H9 (cell line): Measurements from ENCODE around the gene TRPM8. TPM values are rescaled to one million over a fixed set of nuclear protein-coding genes. Genes with fewer than 3 reads are reported as not detected.

Experiments
- DNase-seq: peaks from one replicate; pipeline ENCODE4 v3.0.0-alpha.2; 2017
- H2AFZ ChIP-seq: one replicate; pipeline ENCODE4 v1.6.1; 2013; ENCODE audit warnings: mild to moderate bottlenecking, low read length, control low read depth, moderate library complexity
- H2AK5ac ChIP-seq: 2 replicates; pipeline ENCODE4 v1.6.1; 2013; ENCODE audit warnings: low read length, control low read depth, mixed read lengths; ENCODE audit not compliant: insufficient read length
- H2BK120ac ChIP-seq: one replicate; pipeline ENCODE4 v1.6.1; 2013; ENCODE audit warnings: low read depth, mild to moderate bottlenecking, low read length, control low read depth, inconsistent platforms; ENCODE audit not compliant: poor library complexity, severe bottlenecking
- H2BK12ac ChIP-seq: 2 replicates; pipeline ENCODE4 v1.6.1; 2013; ENCODE audit warnings: low read length, control low read depth, mixed read lengths, low read depth; ENCODE audit not compliant: insufficient read length
- H2BK15ac ChIP-seq: 2 replicates; pipeline ENCODE4 v1.6.1; 2013; ENCODE audit warnings: low read depth, low read length, control low read depth
- H2BK20ac ChIP-seq: one replicate; pipeline ENCODE4 v1.6.1; 2013; ENCODE audit warnings: low read depth, mild to moderate bottlenecking, low read length, control low read depth, inconsistent platforms; ENCODE audit not compliant: poor library complexity, severe bottlenecking
- H2BK5ac ChIP-seq: 2 replicates; pipeline ENCODE4 v1.6.1; 2013; ENCODE audit warnings: low read length, control low read depth, mixed read lengths; ENCODE audit not compliant: insufficient read length
- H3K14ac ChIP-seq: 2 replicates; pipeline ENCODE4 v1.6.1; 2013; ENCODE audit warnings: low read length, control low read depth; ENCODE audit not compliant: insufficient read depth
- H3K18ac ChIP-seq: 2 replicates; pipeline ENCODE4 v1.6.1; 2013; ENCODE audit warnings: low read depth, mild to moderate bottlenecking, mixed read lengths, low read length, control low read depth; ENCODE audit not compliant: insufficient read length
- H3K23ac ChIP-seq: 2 replicates; pipeline ENCODE4 v1.6.1; 2013; ENCODE audit warnings: low read length, control low read depth, mixed read lengths, low read depth; ENCODE audit not compliant: insufficient read length
- H3K23me2 ChIP-seq: 2 replicates; pipeline ENCODE4 v1.6.1; 2013; ENCODE audit warnings: low read depth, mild to moderate bottlenecking, mixed read lengths, low read length, control low read depth; ENCODE audit not compliant: insufficient read length, poor library complexity, severe bottlenecking
- H3K27ac ChIP-seq: 2 replicates; pipeline ENCODE4 v1.5.1; 2013; ENCODE audit warnings: low read length, control low read depth, mixed read lengths, low read depth; ENCODE audit not compliant: insufficient read length
- H3K27me3 ChIP-seq: 2 replicates; pipeline ENCODE4 v1.6.1; 2013; ENCODE audit warnings: low read length, control low read depth, inconsistent platforms; ENCODE audit not compliant: insufficient read depth
- H3K4ac ChIP-seq: 2 replicates; pipeline ENCODE4 v1.6.1; 2013; ENCODE audit warnings: low read depth, mild to moderate bottlenecking, control low read depth, inconsistent platforms, low read length, moderate library complexity
- H3K4me1 ChIP-seq: 2 replicates; pipeline ENCODE4 v1.6.1; 2013; ENCODE audit warnings: low read length, control low read depth, inconsistent platforms; ENCODE audit not compliant: insufficient read depth
- H3K4me2 ChIP-seq: 2 replicates; pipeline ENCODE4 v1.6.1; 2013; ENCODE audit warnings: low read length, control low read depth, mixed read lengths; ENCODE audit not compliant: insufficient read length, insufficient read depth
- H3K56ac ChIP-seq: 2 replicates; pipeline ENCODE4 v1.6.1; 2013; ENCODE audit warnings: low read depth, mild to moderate bottlenecking, mixed read lengths, low read length, control low read depth; ENCODE audit not compliant: insufficient read length
- H3K79me1 ChIP-seq: 2 replicates; pipeline ENCODE4 v1.6.1; 2013; ENCODE audit warnings: low read depth, mild to moderate bottlenecking, moderate library complexity, low read length, control low read depth, inconsistent platforms; ENCODE audit not compliant: insufficient read depth, poor library complexity, severe bottlenecking
- H3K79me2 ChIP-seq: 2 replicates; pipeline ENCODE4 v1.6.1; 2013; ENCODE audit warnings: low read length, control low read depth, inconsistent platforms; ENCODE audit not compliant: insufficient read depth
- H3K9ac ChIP-seq: 2 replicates; pipeline ENCODE4 v1.6.1; 2013; ENCODE audit warnings: low read length, control low read depth, mixed read lengths; ENCODE audit not compliant: insufficient read length; ENCODE audit errors: extremely low read depth
- H3K9me3 ChIP-seq: one replicate; pipeline ENCODE4 v1.6.1; 2013; ENCODE audit warnings: low read depth, low read length, inconsistent platforms; ENCODE audit not compliant: control insufficient read depth
- H3T11ph ChIP-seq: one replicate; pipeline ENCODE4 v1.6.1; 2013; ENCODE audit warnings: mild to moderate bottlenecking, low read length, control low read depth, inconsistent platforms
- H4K20me1 ChIP-seq: one replicate; pipeline ENCODE4 v1.6.1; 2013; ENCODE audit not compliant: control insufficient read depth, insufficient read length, insufficient read depth
- H4K5ac ChIP-seq: 2 replicates; pipeline ENCODE4 v1.6.1; 2013; ENCODE audit warnings: low read depth, mild to moderate bottlenecking, mixed read lengths, low read length, control low read depth; ENCODE audit not compliant: insufficient read length
- H4K8ac ChIP-seq: replicated peaks from 2 replicates; pipeline ENCODE4 v1.6.1; 2013; ENCODE audit warnings: low read length, control low read depth, mixed read lengths, low read depth; ENCODE audit not compliant: insufficient read length
- H4K91ac ChIP-seq: 2 replicates; pipeline ENCODE4 v1.6.1; 2013; ENCODE audit warnings: low read depth, mild to moderate bottlenecking, moderate library complexity, mixed read lengths, low read length, control low read depth; ENCODE audit not compliant: insufficient read length
- H3K27ac Mint-ChIP-seq, 3 experiments: 2 replicates in 2 of 3; 3 replicates in 1 of 3; pipeline ENCODE4 v1.8.0; 2020 to 2021; ENCODE audit warnings: mixed read lengths in 3 of 3, mild to moderate bottlenecking in 1 of 3, moderate library complexity in 1 of 3
- H3K27me3 Mint-ChIP-seq: 2 replicates; pipeline ENCODE4 v1.8.0; 2021; ENCODE audit warnings: low read depth, mild to moderate bottlenecking, moderate library complexity, mixed read lengths
- H3K36me3 Mint-ChIP-seq, 3 experiments: 2 replicates in 2 of 3; 3 replicates in 1 of 3; pipeline ENCODE4 v1.8.0; 2020 to 2021; ENCODE audit warnings: low read depth in 3 of 3, mixed read lengths in 3 of 3; ENCODE audit not compliant: insufficient read depth in 1 of 3
- H3K4me1 Mint-ChIP-seq, 2 experiments: 2 replicates each; pipeline ENCODE4 v1.8.0; 2020; ENCODE audit warnings: mixed read lengths in 2 of 2
- H3K4me3 Mint-ChIP-seq, 2 experiments: 2 replicates in 1 of 2; 3 replicates in 1 of 2; pipeline ENCODE4 v1.8.0; 2020 to 2021; ENCODE audit warnings: mild to moderate bottlenecking in 2 of 2, mixed read lengths in 2 of 2, moderate library complexity in 1 of 2
- H3K9me3 Mint-ChIP-seq, 2 experiments: 2 replicates in 1 of 2; 3 replicates in 1 of 2; pipeline ENCODE4 v1.8.0; 2020; ENCODE audit warnings: mild to moderate bottlenecking in 2 of 2, mixed read lengths in 2 of 2, moderate library complexity in 1 of 2
- WGBS: extraction: QIAGEN DNeasy Blood & Tissue Kit; methylation state at CpG from one replicate; pipeline ENCODE4 v1.1.7; 2013; ENCODE audit warnings: missing lambda C conversion rate, low lambda C conversion rate, mixed read lengths; ENCODE audit not compliant: insufficient read length; ENCODE audit errors: extremely low coverage; 5-methylcytosine and 5-hydroxymethylcytosine counted together
- total RNA-seq: library from RNA; stranded (reverse); gene quantifications from 2 replicates; pipeline ENCODE4 v1.2.1, GENCODE V29; 2021
- TF ChIP-seq, protein P1 (sequence below): fragments of 200-600 bp; sonication (generic); conservative IDR thresholded peaks from 3 replicates; pipeline ENCODE4 v1.8.0; 2021; ENCODE audit warnings: antibody characterized with exemption, mild to moderate bottlenecking

TRPM8 gene
- total RNA-seq, 1 experiment from 2014 or later, result 0.28 TPM

DNA sequence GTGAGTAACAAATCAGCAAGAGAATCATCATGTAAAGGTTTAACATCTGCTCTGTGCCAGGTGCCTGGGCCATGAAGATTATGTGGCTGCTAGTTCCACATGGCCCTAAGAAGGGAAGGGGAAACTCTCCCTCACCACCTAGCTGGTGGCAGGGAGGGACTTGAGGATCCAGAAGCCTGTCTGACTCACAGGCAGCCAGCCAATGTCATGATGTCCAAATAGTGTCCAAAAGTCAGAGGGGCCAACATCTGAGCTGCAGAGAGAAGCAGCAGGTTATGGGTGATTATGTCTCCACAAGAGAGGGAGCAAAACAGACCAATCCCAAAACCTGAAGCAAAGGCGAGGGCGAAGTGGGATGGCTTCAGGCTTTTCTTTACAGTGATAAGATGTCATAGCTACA lies 71.4 kb downstream of the TRPM8 start:
- no peak overlapping the region for H2BK12ac ChIP-seq
- no peak overlapping the region for H2AFZ ChIP-seq
- H3K27ac ChIP-seq, result no peak overlapping the region
- no peak overlapping the region for H3K4me2 ChIP-seq
- H3K56ac ChIP-seq, result no peak overlapping the region
- no peak overlapping the region for H3K18ac ChIP-seq
- H3K4me3 Mint-ChIP-seq, result no peak overlapping the region
- no peak overlapping the region for H2BK5ac ChIP-seq
- no peak overlapping the region for H2BK15ac ChIP-seq
- no CpG with 5 or more reads among the region's 2 CpGs for WGBS
- H4K20me1 ChIP-seq, result no peaks in the 10 kb centered on the region
- DNase-seq, result no peak
- H4K5ac ChIP-seq, result no peak overlapping the region
- H3K79me2 ChIP-seq, result no peaks in the 10 kb centered on the region
- TF ChIP-seq, protein P1, sequence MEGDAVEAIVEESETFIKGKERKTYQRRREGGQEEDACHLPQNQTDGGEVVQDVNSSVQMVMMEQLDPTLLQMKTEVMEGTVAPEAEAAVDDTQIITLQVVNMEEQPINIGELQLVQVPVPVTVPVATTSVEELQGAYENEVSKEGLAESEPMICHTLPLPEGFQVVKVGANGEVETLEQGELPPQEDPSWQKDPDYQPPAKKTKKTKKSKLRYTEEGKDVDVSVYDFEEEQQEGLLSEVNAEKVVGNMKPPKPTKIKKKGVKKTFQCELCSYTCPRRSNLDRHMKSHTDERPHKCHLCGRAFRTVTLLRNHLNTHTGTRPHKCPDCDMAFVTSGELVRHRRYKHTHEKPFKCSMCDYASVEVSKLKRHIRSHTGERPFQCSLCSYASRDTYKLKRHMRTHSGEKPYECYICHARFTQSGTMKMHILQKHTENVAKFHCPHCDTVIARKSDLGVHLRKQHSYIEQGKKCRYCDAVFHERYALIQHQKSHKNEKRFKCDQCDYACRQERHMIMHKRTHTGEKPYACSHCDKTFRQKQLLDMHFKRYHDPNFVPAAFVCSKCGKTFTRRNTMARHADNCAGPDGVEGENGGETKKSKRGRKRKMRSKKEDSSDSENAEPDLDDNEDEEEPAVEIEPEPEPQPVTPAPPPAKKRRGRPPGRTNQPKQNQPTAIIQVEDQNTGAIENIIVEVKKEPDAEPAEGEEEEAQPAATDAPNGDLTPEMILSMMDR, result no peak
- no peak overlapping the region for H2AK5ac ChIP-seq
- no peak overlapping the region for H4K8ac ChIP-seq
- no peaks in the 10 kb centered on the region for H3K4me1 ChIP-seq
- H3K4me1 Mint-ChIP-seq, result no peaks in the 10 kb centered on the region
- no peaks in the 10 kb centered on the region for H3K79me1 ChIP-seq
- H3K27ac Mint-ChIP-seq, result no peak overlapping the region
- no peak overlapping the region for H2BK20ac ChIP-seq
- no peak overlapping the region for H4K91ac ChIP-seq
- H3K36me3 Mint-ChIP-seq, result peaks cover 5 to 12% (median 5%) of the 10 kb centered on the region in 3 experiments; a peak in 5 of 7 replicates
- no peak overlapping the region for H3K23ac ChIP-seq
- H3K4ac ChIP-seq, result no peak overlapping the region
- no peak overlapping the region for H3K14ac ChIP-seq
- H3K27me3 Mint-ChIP-seq, result peaks cover 9% of the 10 kb centered on the region; the same call in 1 of the 2 replicates
- H2BK120ac ChIP-seq, result no peak overlapping the region
- no peaks in the 10 kb centered on the region for H3K23me2 ChIP-seq
- H3K27me3 ChIP-seq, result no peaks in the 10 kb centered on the region
- H3K9me3 Mint-ChIP-seq, result peaks cover 10 to 21% of the 10 kb centered on the region in 2 experiments
- H3T11ph ChIP-seq, result no peak overlapping the region
- H3K9ac ChIP-seq, result no peak overlapping the region
- peaks cover 7% of the 10 kb centered on the region for H3K9me3 ChIP-seq
